Fibroblast of lung (primary cell): Measurements from ENCODE around the gene DONSON.

ENCODE experiments used
- EZH2 ChIP-seq: IDR thresholded peaks from 2 replicates; pipeline ENCODE4 v1.5.1; 2012; ENCODE audit warnings: low read length, control low read depth, mild to moderate bottlenecking; ENCODE audit errors: missing control alignments
- TF ChIP-seq, protein P1 (sequence below), 2 donors: IDR thresholded peaks in 1 of 2; conservative IDR thresholded peaks in 1 of 2; 1 replicate in 1 of 2; 2 replicates in 1 of 2; pipeline ENCODE4 v1.5.1; 2011 to 2012; ENCODE audit warnings: low read length in 2 of 2, control low read depth in 1 of 2, inconsistent platforms in 1 of 2, low read depth in 1 of 2, mild to moderate bottlenecking in 1 of 2

DNA sequence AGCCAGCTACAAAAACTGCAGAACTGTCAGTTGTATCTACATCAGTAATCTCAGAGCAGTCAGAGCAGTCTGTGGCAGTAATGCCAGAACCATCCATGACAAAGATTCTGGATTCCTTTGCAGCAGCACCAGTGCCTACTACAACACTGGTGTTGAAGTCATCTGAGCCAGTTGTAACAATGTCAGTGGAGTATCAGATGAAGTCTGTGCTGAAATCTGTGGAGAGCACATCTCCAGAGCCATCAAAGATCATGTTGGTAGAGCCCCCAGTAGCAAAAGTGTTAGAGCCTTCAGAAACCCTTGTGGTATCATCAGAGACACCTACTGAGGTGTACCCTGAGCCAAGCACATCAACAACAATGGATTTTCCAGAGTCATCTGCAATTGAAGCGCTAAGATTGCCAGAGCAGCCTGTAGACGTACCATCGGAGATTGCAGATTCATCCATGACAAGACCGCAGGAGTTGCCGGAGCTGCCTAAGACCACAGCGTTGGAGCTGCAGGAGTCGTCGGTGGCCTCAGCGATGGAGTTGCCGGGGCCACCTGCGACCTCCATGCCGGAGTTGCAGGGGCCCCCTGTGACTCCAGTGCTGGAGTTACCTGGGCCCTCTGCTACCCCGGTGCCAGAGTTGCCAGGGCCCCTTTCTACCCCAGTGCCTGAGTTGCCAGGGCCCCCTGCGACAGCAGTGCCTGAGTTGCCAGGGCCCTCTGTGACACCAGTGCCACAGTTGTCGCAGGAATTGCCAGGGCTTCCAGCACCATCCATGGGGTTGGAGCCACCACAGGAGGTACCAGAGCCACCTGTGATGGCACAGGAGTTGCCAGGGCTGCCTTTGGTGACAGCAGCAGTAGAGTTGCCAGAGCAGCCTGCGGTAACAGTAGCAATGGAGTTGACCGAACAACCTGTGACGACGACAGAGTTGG, 38.4 kb downstream of the DONSON start:
- TF ChIP-seq, protein P1, sequence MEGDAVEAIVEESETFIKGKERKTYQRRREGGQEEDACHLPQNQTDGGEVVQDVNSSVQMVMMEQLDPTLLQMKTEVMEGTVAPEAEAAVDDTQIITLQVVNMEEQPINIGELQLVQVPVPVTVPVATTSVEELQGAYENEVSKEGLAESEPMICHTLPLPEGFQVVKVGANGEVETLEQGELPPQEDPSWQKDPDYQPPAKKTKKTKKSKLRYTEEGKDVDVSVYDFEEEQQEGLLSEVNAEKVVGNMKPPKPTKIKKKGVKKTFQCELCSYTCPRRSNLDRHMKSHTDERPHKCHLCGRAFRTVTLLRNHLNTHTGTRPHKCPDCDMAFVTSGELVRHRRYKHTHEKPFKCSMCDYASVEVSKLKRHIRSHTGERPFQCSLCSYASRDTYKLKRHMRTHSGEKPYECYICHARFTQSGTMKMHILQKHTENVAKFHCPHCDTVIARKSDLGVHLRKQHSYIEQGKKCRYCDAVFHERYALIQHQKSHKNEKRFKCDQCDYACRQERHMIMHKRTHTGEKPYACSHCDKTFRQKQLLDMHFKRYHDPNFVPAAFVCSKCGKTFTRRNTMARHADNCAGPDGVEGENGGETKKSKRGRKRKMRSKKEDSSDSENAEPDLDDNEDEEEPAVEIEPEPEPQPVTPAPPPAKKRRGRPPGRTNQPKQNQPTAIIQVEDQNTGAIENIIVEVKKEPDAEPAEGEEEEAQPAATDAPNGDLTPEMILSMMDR (conservative IDR thresholded peaks at IDR 0.05 in 1 of 2, IDR thresholded peaks at IDR 0.05 in 1 of 2; ENCODE audit: low read depth in 1 of 2, low read length in 2 of 2): no peak
- TF ChIP-seq EZH2: no peak
